ENCODE results near the gene C2CD4B.

The C2CD4B gene

DNA sequence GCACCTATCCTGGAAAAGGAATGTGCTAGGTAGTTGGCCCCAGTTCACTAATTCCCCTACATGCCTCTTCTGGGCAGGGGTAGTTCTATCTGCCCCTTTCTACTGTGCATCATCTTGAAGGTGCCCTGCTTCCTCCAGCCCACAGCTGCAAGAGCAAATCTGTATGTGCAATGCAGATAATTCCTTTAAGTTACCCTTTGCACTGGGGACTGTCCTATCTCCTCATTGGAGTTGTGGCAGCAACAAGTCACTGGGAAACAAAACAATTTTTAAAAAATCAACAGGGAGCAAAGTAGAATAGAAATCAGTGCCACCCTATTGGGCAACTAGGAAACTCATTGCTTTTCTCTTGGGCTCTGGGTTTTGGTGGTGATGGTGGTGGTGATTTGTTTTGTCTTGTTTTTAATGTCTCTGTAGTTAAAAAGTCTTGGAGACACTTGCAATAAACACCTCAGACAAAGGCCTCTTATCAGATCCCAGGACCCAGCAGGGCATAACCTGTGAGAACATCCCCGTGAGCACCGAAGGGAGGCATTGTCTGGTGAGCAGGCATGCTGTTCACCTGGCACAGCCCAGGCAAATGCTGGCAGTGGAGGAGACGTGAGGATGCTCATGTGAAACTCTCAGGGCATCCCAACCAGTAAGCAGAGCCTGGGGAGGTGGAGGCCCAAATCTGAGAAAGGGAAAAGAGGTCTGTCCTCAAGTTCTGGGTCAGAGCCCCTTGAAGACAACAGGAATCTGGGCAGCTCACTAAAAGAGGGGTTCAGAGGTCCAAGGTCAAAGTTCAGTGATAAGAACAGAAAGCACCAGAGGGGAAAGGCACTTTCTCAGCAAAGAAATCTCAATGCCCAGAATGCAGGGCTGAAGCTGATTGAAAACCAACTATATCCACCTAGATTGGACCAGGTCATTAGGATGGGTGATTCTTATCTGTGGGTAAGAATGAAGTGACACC lies 27.9 kb downstream of the C2CD4B start:
- TF ChIP-seq EZH2phosphoT487 (conservative IDR thresholded peaks at IDR 0.05; ENCODE audit: low read length) = no peak
- TF ChIP-seq, protein P1, sequence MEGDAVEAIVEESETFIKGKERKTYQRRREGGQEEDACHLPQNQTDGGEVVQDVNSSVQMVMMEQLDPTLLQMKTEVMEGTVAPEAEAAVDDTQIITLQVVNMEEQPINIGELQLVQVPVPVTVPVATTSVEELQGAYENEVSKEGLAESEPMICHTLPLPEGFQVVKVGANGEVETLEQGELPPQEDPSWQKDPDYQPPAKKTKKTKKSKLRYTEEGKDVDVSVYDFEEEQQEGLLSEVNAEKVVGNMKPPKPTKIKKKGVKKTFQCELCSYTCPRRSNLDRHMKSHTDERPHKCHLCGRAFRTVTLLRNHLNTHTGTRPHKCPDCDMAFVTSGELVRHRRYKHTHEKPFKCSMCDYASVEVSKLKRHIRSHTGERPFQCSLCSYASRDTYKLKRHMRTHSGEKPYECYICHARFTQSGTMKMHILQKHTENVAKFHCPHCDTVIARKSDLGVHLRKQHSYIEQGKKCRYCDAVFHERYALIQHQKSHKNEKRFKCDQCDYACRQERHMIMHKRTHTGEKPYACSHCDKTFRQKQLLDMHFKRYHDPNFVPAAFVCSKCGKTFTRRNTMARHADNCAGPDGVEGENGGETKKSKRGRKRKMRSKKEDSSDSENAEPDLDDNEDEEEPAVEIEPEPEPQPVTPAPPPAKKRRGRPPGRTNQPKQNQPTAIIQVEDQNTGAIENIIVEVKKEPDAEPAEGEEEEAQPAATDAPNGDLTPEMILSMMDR (IDR thresholded peaks at IDR 0.05; ENCODE audit: insufficient read depth, low read length, poor library complexity, severe bottlenecking) = no peak
- Histone ChIP-seq H3K9me2 (replicated peaks; ENCODE audit: insufficient read depth, low read length) (no peaks in the 10 kb centered on the region), H3K9ac (ENCODE audit: low read length) (no peak overlapping the region), H3K4me3 (ENCODE audit: insufficient read depth, low read length, poor library complexity, severe bottlenecking) (no peak overlapping the region), H3K27ac (ENCODE audit: low read depth, low read length) (no peak overlapping the region), H2AFZ (ENCODE audit: low read depth, low read length, severe bottlenecking) (no peak overlapping the region), H3K36me3 (ENCODE audit: low read length) (no peaks in the 10 kb centered on the region), H3K27me3 (ENCODE audit: low read length) (no peaks in the 10 kb centered on the region), H3K4me2 (ENCODE audit: low read depth, low read length, poor library complexity, severe bottlenecking) (no peak overlapping the region), H3K9me3 (ENCODE audit: insufficient read depth, low read length) (no peaks in the 10 kb centered on the region), H3K79me2 (ENCODE audit: insufficient read depth, low read length) (no peaks in the 10 kb centered on the region), H3F3A (ENCODE audit: insufficient read depth) (no peaks in the 10 kb centered on the region), H4K20me1 (ENCODE audit: low read depth, low read length) (no peaks in the 10 kb centered on the region)

DNA sequence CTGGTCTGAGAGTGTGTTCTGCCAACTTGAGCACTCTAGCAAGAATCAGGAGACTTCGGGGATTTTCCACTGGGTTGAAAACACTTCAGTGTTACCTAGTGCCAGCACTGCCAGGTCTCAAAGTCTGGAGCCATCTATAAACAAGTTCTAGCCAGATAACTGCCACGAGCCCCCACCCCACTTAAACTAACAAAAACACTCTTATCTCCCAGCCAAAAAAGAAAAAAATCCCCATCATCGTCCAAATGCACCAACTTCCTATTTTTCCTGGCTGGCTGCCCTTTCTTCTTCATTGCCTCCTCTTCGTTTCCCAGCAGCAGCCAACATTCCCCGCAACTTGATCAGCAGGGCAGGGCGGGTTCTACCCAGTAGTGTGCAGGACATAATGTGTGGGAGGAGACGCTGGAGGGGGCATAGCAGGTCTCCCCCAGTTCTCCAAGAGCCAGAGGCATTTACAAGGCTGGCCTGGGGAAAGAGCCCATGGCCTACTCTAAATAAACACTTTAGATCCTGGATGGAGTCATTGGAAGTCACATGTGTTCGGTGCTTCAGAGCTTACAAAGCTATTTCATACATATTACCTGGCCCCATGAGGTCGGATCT lies 29.5 kb downstream of the C2CD4B start:
- Histone ChIP-seq H3K27ac (ENCODE audit: low read depth, low read length) (no peak overlapping the region), H3K36me3 (ENCODE audit: low read length) (no peaks in the 10 kb centered on the region), H4K20me1 (ENCODE audit: low read depth, low read length) (no peaks in the 10 kb centered on the region), H3K9me3 (ENCODE audit: insufficient read depth, low read length) (no peaks in the 10 kb centered on the region), H2AFZ (ENCODE audit: low read depth, low read length, severe bottlenecking) (no peak overlapping the region), H3K79me2 (ENCODE audit: insufficient read depth, low read length) (no peaks in the 10 kb centered on the region), H3K27me3 (ENCODE audit: low read length) (no peaks in the 10 kb centered on the region), H3F3A (ENCODE audit: insufficient read depth) (no peaks in the 10 kb centered on the region), H3K9me2 (replicated peaks; ENCODE audit: insufficient read depth, low read length) (no peaks in the 10 kb centered on the region), H3K4me2 (ENCODE audit: low read depth, low read length, poor library complexity, severe bottlenecking) (no peak overlapping the region), H3K9ac (ENCODE audit: low read length) (no peak overlapping the region), H3K4me3 (ENCODE audit: insufficient read depth, low read length, poor library complexity, severe bottlenecking) (no peak overlapping the region)
- TF ChIP-seq EZH2phosphoT487 (conservative IDR thresholded peaks at IDR 0.05; ENCODE audit: low read length) = no peak
- TF ChIP-seq, protein P1 (IDR thresholded peaks at IDR 0.05; ENCODE audit: insufficient read depth, low read length, poor library complexity, severe bottlenecking) = no peak

DNA sequence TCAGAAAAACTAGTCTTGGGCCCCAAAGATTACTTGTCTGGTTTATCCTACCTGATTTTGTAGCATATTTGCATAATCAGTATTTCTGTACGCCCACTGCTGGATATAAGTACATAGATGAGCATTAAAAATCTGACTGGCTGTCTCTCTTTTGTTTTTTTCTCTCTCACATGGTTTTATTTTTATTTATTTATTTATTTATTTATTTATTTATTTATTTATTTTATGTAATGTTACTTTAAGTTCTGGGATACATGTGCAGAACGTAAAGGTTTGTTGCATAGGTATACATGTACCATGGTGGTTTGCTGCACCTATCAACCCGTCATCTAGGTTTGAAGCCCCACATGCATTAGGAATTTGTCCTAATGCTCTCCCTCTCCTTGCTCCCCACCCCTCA lies 31.9 kb downstream of the C2CD4B start:
- H3F3A ChIP-seq (ENCODE audit: insufficient read depth) = no peaks in the 10 kb centered on the region
- H3K9me2 ChIP-seq (replicated peaks; ENCODE audit: insufficient read depth, low read length) = no peaks in the 10 kb centered on the region
- no peak overlapping the region for H2AFZ ChIP-seq (ENCODE audit: low read depth, low read length, severe bottlenecking)
- H3K27ac ChIP-seq (ENCODE audit: low read depth, low read length) = no peak overlapping the region
- no peak overlapping the region for H3K4me3 ChIP-seq (ENCODE audit: insufficient read depth, low read length, poor library complexity, severe bottlenecking)
- no peaks in the 10 kb centered on the region for H3K27me3 ChIP-seq (ENCODE audit: low read length)
- no peak for TF ChIP-seq EZH2phosphoT487 (conservative IDR thresholded peaks at IDR 0.05; ENCODE audit: low read length)
- TF ChIP-seq, protein P1 (IDR thresholded peaks at IDR 0.05; ENCODE audit: insufficient read depth, low read length, poor library complexity, severe bottlenecking) = no peak
- no peaks in the 10 kb centered on the region for H3K9me3 ChIP-seq (ENCODE audit: insufficient read depth, low read length)
- H3K79me2 ChIP-seq (ENCODE audit: insufficient read depth, low read length) = no peaks in the 10 kb centered on the region
- H3K36me3 ChIP-seq (ENCODE audit: low read length) = no peaks in the 10 kb centered on the region
- H3K4me2 ChIP-seq (ENCODE audit: low read depth, low read length, poor library complexity, severe bottlenecking) = no peak overlapping the region
- H4K20me1 ChIP-seq (ENCODE audit: low read depth, low read length) = no peaks in the 10 kb centered on the region
- H3K9ac ChIP-seq (ENCODE audit: low read length) = no peak overlapping the region
